Measurements from ENCODE around the gene KDF1.

DNA sequence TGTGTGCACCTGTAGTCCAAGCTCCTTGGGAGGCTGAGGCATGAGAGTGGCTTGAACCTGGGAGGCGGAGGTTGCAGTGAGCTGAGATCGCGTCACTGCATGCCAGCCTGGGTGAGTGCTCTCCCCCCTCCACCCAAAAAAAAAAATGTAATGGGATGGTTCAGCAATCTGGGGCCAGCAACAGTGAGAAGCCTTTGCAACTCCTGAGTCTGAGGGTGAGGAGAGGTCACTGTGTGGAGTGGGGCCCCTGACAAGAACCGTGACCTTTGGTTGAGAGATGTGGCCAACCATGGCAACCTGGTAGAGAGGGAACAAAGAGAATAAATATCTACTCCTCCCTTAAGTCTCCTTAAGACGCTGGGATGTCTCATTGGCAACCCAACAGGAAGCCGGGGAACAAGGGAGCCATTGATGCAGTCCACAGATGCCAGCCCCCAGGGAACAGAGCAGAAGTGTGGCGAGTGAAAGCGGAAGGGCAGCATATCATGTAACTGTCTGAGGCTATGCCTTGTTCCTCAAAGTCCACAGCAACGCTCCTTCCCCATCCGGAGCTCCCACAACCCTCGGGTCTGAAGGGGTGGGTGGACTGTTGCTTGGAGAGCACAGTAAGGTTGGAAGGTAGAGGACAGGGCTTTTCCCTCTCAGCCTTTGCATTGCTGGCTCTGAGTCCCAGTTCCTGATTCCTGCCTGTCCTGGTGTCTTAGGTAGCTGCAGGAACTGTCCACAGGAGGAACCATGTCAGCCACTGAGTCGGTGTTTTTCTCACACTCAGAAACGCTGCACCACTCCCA lies 41.5 kb upstream of the KDF1 start:
- TF ChIP-seq, protein P1, sequence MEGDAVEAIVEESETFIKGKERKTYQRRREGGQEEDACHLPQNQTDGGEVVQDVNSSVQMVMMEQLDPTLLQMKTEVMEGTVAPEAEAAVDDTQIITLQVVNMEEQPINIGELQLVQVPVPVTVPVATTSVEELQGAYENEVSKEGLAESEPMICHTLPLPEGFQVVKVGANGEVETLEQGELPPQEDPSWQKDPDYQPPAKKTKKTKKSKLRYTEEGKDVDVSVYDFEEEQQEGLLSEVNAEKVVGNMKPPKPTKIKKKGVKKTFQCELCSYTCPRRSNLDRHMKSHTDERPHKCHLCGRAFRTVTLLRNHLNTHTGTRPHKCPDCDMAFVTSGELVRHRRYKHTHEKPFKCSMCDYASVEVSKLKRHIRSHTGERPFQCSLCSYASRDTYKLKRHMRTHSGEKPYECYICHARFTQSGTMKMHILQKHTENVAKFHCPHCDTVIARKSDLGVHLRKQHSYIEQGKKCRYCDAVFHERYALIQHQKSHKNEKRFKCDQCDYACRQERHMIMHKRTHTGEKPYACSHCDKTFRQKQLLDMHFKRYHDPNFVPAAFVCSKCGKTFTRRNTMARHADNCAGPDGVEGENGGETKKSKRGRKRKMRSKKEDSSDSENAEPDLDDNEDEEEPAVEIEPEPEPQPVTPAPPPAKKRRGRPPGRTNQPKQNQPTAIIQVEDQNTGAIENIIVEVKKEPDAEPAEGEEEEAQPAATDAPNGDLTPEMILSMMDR (IDR thresholded peaks at IDR 0.05): no peak
- no peak for TF ChIP-seq ZFX (IDR thresholded peaks at IDR 0.05; ENCODE audit: borderline replicate concordance)

Data from 22Rv1 (cell line).